GF-D8 (cell line): ENCODE data around the gene HS6ST1.

Experiments
- DNase-seq: peaks from one replicate; lab custom pipeline; 2025; lab: John Stamatoyannopoulos, UW

Gene HS6ST1

GRCh38 chr2:128318776-128319464, at the start of gene HS6ST1:
Gene HS6ST1, minus strand, starts transcription at chr2:128318868. Its CDS starts 305 bp downstream, at chr2:128318563.
- peak; percentile 44 for DNase-seq

GRCh38 chr2:128367601-128368359, 49.1 kb upstream of the HS6ST1 start:
- no peak for DNase-seq

GRCh38 chr2:128366713-128367511, 48.2 kb upstream of the HS6ST1 start:
- no peak for DNase-seq

GRCh38 chr2:128365217-128365905, 46.7 kb upstream of the HS6ST1 start:
- no peak for DNase-seq

GRCh38 chr2:128364441-128364911, 45.8 kb upstream of the HS6ST1 start:
- DNase-seq = no peak

GRCh38 chr2:128363934-128364361, 45.3 kb upstream of the HS6ST1 start:
- DNase-seq = no peak

GRCh38 chr2:128362889-128363228, 44.2 kb upstream of the HS6ST1 start:
- DNase-seq = no peak

- no peak for DNase-seq
These were observed 43.7 kb upstream of the HS6ST1 start for GRCh38 chr2:128362176-128362888.

- no peak for DNase-seq
These were observed 42.9 kb upstream of the HS6ST1 start for GRCh38 chr2:128361376-128362131.

GRCh38 chr2:128360711-128361110, 42.0 kb upstream of the HS6ST1 start:
- no peak for DNase-seq

GRCh38 chr2:128359841-128360240, 41.2 kb upstream of the HS6ST1 start:
- DNase-seq = no peak

GRCh38 chr2:128358941-128359731, 40.5 kb upstream of the HS6ST1 start:
- no peak for DNase-seq

GRCh38 chr2:128357506-128358370, 39.1 kb upstream of the HS6ST1 start:
- DNase-seq = no peak

- no peak for DNase-seq
These were observed 37.5 kb upstream of the HS6ST1 start for GRCh38 chr2:128356127-128356526.

- no peak for DNase-seq
These were observed 36.2 kb upstream of the HS6ST1 start for GRCh38 chr2:128354726-128355470.

GRCh38 chr2:128354161-128354560, 35.5 kb upstream of the HS6ST1 start:
- no peak for DNase-seq

GRCh38 chr2:128350736-128351135, 32.1 kb upstream of the HS6ST1 start:
- DNase-seq = no peak

GRCh38 chr2:128348701-128349100, 30.0 kb upstream of the HS6ST1 start:
- no peak for DNase-seq
